ENCODE results near the gene IL17REL. TPM values are rescaled to one million over a fixed set of nuclear protein-coding genes. Genes with fewer than 3 reads are reported as not detected.

The IL17REL gene
- total RNA-seq, 1 donor from 2014 or later, result 0.17 TPM

DNA sequence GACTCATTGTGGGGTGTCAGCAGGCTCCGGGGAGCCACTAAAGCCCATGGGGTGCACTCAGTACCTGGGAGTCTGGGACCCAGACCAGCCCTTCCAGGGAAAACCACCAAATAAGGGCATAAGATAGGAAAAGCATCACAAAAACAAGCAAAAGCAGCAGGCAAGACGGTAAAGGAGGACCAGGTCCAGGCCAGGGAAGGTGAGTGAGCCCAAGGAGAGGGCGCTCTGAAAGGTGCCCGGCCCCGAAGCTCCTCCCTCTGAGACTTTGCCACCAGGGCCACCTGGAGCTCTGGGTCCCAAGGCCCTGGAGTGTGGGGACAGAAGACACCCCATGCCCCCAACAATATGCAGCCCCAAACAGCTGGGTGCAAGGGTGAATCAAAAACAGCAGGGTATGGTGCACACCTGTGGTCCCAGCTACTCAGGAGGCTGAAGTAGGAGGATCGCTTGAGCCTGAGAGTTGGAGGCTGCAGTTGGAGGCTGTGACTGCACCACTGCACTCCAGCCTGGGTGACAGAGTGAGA is 5.2 kb upstream of the IL17REL start:
- peaks cover 2% of the 10 kb centered on the region for H3K36me3 Mint-ChIP-seq (ENCODE audit: low read depth)
- TF ChIP-seq, protein P1, sequence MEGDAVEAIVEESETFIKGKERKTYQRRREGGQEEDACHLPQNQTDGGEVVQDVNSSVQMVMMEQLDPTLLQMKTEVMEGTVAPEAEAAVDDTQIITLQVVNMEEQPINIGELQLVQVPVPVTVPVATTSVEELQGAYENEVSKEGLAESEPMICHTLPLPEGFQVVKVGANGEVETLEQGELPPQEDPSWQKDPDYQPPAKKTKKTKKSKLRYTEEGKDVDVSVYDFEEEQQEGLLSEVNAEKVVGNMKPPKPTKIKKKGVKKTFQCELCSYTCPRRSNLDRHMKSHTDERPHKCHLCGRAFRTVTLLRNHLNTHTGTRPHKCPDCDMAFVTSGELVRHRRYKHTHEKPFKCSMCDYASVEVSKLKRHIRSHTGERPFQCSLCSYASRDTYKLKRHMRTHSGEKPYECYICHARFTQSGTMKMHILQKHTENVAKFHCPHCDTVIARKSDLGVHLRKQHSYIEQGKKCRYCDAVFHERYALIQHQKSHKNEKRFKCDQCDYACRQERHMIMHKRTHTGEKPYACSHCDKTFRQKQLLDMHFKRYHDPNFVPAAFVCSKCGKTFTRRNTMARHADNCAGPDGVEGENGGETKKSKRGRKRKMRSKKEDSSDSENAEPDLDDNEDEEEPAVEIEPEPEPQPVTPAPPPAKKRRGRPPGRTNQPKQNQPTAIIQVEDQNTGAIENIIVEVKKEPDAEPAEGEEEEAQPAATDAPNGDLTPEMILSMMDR (IDR thresholded peaks at IDR 0.05), result no peak
- H3K27ac Mint-ChIP-seq (ENCODE audit: unreplicated experiment), result no peak overlapping the region
- H3K4me3 Mint-ChIP-seq (ENCODE audit: unreplicated experiment), result no peak overlapping the region
- no peaks in the 10 kb centered on the region for H3K4me1 Mint-ChIP-seq (ENCODE audit: low read depth)
- DNase-seq (ENCODE audit: low spot score), result peak; percentile 51
- H3K27me3 Mint-ChIP-seq (ENCODE audit: low read depth), result peaks cover 12% of the 10 kb centered on the region
- H3K9me3 Mint-ChIP-seq (ENCODE audit: low read depth), result peaks cover 2% of the 10 kb centered on the region

DNA sequence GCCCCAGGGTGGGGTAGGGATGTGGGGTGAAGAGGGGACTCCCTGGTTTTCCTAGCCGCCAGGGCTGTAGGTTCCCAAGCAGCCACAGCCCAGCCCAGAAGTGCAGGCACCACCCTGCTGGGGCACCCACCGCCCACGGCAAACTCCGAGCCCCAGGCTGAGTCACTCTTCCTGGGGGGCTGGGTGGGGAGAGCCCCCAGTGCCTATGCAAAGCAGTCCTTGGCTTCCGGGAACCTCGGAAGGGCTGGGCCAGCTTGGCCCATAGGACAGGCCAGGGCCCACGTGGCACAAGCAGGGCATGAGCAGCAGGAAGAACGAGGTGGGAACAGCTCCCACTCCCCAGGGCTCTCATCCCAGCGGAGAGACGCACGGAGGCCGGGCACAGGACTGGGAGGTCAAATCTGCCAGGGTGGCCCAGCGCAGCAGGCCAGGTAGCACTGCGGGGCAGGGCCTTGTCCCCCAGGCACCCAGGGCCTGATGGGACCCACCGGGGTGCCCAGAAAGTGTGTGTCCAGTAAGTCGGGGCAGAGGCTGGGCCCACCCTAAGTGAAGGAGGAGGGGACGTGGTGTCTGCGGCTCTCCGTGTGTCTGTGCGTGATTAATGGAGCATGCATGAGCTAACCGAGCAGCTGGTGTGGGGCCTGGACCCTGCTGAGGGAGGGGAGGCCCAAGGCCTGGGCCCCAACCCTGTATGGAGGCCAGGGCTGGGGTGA is 4.6 kb upstream of the IL17REL start:
- no peak overlapping the region for H3K4me3 Mint-ChIP-seq (ENCODE audit: unreplicated experiment)
- H3K9me3 Mint-ChIP-seq (ENCODE audit: low read depth), result peaks cover 2% of the 10 kb centered on the region
- DNase-seq (ENCODE audit: low spot score), result peak; percentile 82
- H3K27me3 Mint-ChIP-seq (ENCODE audit: low read depth), result peaks cover 12% of the 10 kb centered on the region
- TF ChIP-seq, protein P1 (IDR thresholded peaks at IDR 0.05), result no peak
- no peak overlapping the region for H3K27ac Mint-ChIP-seq (ENCODE audit: unreplicated experiment)
- peaks cover 6% of the 10 kb centered on the region for H3K4me1 Mint-ChIP-seq (ENCODE audit: low read depth)
- peaks cover 2% of the 10 kb centered on the region for H3K36me3 Mint-ChIP-seq (ENCODE audit: low read depth)

GRCh38 chr22:50016308-50016987 is 3.9 kb upstream of the IL17REL start:
- Mint-ChIP-seq H3K4me1 (ENCODE audit: low read depth) (peaks cover 8% of the 10 kb centered on the region), H3K36me3 (ENCODE audit: low read depth) (peaks cover 2% of the 10 kb centered on the region), H3K4me3 (ENCODE audit: unreplicated experiment) (no peak overlapping the region), H3K9me3 (ENCODE audit: low read depth) (peaks cover 2% of the 10 kb centered on the region), H3K27ac (ENCODE audit: unreplicated experiment) (no peak overlapping the region), H3K27me3 (ENCODE audit: low read depth) (peaks cover 14% of the 10 kb centered on the region)
- TF ChIP-seq, protein P1 (IDR thresholded peaks at IDR 0.05), result no peak
- DNase-seq (ENCODE audit: low spot score), result peak; percentile 86

- Mint-ChIP-seq H3K4me3 (ENCODE audit: unreplicated experiment) (no peak overlapping the region), H3K36me3 (ENCODE audit: low read depth) (peaks cover 2% of the 10 kb centered on the region), H3K27ac (ENCODE audit: unreplicated experiment) (no peak overlapping the region), H3K4me1 (ENCODE audit: low read depth) (peaks cover 11% of the 10 kb centered on the region), H3K9me3 (ENCODE audit: low read depth) (peaks cover 2% of the 10 kb centered on the region), H3K27me3 (ENCODE audit: low read depth) (peaks cover 17% of the 10 kb centered on the region)
- DNase-seq (ENCODE audit: low spot score), result peak; percentile 89
- TF ChIP-seq, protein P1 (IDR thresholded peaks at IDR 0.05), result no peak
Measured at GRCh38 chr22:50015451-50016307, 3.1 kb upstream of the IL17REL start.
